OCI-LY7 (cell line): Measurements from ENCODE around the gene MSL1.

ENCODE experiments used
- EZH2phosphoT487 ChIP-seq: fragments of 200-600 bp; sonication (generic); IDR thresholded peaks from 2 replicates; pipeline ENCODE4 v1.6.1; 2018; ENCODE audit warnings: low read depth, borderline replicate concordance, mild to moderate bottlenecking, mixed run types, antibody characterized with exemption, low read length, moderate library complexity, mixed read lengths
- TF ChIP-seq, protein P1 (sequence below): fragments of 200-600 bp; sonication (generic); conservative IDR thresholded peaks from 2 replicates; pipeline ENCODE4 v1.5.1; 2014; ENCODE audit warnings: mild to moderate bottlenecking, antibody characterized with exemption, low read length, moderate library complexity, mixed read lengths

DNA sequence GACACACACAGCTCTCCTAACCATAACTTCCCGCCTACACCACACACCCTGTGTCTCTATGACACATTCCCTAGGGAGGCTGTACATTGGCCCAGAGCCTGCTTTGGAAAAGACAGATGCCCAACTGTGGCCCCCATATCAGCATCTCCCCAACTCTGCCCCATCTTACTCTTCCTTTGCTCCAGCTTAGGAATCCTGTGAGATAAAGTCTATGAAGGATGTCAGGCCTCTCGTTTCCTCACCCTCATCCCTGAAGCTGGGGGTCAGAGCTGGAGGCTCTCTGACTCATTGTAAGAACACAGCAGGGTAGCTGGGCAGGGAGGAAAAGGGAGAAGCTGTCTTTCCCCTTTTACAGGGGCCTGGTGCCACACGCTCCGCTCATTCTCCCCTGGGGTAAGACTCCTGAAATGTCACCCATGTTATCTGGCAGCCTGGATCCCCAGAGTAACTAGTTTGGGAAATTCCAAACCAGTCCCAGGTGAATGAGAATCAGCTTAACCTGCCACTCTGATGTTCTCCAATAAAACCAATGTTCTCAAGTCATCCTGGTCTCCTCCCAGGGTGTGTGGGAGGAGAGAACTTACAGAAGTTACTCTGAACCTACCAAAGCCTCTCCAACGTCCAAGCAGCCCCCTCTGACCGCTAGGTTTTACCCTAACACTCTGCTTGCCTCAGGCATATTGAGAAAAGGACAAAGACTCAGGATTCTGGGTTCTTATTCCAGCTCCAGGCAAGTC is 58.3 kb downstream of the MSL1 start:
- TF ChIP-seq, protein P1, sequence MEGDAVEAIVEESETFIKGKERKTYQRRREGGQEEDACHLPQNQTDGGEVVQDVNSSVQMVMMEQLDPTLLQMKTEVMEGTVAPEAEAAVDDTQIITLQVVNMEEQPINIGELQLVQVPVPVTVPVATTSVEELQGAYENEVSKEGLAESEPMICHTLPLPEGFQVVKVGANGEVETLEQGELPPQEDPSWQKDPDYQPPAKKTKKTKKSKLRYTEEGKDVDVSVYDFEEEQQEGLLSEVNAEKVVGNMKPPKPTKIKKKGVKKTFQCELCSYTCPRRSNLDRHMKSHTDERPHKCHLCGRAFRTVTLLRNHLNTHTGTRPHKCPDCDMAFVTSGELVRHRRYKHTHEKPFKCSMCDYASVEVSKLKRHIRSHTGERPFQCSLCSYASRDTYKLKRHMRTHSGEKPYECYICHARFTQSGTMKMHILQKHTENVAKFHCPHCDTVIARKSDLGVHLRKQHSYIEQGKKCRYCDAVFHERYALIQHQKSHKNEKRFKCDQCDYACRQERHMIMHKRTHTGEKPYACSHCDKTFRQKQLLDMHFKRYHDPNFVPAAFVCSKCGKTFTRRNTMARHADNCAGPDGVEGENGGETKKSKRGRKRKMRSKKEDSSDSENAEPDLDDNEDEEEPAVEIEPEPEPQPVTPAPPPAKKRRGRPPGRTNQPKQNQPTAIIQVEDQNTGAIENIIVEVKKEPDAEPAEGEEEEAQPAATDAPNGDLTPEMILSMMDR: no peak
- no peak for TF ChIP-seq EZH2phosphoT487
